Stimulated activated CD4-positive, alpha-beta T cell treated with anti-CD3 and anti-CD28 coated beads, TNF-alpha, amount 100 ng/mL, for 4 hours (primary cell): ENCODE results near the gene SMYD3.
"Not testable (repeated sequence)": the region's sequence is repeated elsewhere in the genome, so short reads cannot be mapped to it uniquely, and the experiment has no call there.

ENCODE experiments used
- DNase-seq, 3 experiments: peaks; one replicate each; pipeline ENCODE4 v3.0.0-alpha.2; 2020; ENCODE audit warnings: low read depth in 3 of 3

The SMYD3 gene

DNA sequence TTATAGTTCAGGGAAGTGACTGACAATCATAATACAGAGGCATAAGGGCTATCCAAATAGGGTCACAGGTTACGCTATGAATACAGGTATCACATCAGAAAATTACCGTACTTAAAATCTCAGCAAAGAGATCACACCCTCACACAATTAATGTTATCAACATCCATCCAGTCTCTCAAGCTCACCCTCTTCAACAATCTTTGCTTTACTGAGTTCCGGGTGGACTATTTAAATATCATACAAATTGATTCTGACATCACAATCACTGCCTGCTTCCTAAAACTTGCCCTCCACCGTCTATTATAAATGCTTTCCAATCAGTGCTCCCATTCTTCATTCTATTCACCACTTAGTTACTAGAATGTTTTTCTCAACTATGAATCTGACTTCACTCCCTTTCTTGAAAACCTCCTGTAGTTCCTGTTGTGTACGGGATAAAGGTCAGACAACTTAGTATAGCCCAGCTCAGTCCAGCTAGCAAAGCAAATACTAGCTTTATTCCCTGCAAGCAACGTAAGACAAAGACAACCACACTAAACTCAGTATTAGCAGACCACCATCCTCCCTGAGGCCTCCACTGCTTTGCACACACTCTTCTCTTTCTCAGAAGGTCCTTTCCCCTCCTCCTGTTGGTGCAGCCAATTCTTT, 398.7 kb downstream of the SMYD3 start:
- no peak for DNase-seq

DNA sequence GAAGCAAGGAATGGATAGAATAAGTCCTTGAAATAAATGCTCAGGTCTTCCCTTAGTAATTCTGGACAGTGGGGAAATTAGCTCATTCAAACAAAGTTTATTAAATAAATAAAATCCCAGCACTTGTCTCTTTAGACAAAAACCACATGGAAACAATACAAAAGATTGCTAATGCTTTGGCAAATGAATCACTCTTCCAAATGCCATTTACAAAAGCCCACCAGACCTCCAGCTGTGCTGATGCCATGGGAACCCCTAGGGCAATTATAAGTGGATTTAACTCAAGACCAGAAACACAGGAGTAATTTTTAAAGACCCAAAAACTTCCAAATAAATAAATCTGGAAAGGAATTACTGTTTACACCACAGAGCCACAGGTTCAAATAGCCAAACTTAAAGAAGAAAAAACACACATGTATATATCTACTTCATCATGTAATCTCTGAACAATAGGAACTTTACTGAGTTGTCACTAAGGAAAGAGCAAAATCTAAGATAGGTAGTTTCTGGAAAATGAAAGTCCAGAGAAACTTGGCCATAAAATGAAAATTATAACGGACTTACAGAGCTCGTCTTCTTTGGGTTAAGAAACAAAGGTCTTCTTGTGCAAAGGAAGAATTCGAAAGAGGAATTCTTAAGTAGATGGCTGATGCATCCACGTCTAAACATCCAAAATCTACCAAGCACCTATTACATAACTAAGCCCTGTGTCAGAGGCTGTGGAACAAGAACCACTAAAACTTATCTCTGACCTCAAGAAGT, 399.4 kb downstream of the SMYD3 start:
- no peak for DNase-seq

- no peak for DNase-seq
These were observed 400.7 kb downstream of the SMYD3 start for GRCh38 chr1:246106342-246106763.

DNA sequence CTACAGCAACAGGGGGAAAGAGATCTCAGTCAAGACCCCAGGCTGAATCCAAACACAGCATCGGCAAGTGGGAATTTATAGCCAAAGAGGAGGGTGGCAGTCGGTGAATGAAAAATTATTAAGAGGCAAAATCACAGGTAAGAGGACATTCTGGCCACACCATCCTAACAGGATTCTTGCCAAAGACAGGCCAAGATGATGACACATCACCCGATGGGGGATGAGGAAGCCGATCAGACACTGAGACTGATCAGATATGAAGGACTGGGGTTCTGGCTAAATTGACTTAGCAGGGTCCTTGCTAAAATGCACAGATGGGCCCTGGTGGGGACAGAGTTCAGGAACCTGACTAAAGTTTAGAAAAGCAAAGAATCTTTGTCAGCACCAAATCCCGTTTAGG, 402.2 kb downstream of the SMYD3 start:
- DNase-seq = no peak

DNA sequence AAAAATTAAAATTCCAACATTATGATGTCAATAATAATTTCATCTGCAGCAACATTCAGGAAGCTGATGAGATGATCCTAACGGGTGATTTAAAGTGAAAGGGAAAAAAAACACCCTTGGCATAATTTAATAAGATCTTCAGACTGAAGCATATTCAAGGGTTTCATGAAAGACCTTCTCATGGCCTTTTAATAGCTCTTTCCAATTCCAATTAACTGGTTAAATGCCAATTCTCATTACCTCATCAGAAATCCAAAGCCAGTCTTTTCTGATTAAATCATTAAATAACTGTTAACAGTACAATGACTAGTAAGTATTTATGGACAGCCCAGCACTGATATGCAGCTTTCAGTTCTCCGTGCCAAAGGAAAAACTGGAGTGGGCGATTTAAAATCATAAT, 407.5 kb downstream of the SMYD3 start:
- no peak for DNase-seq

DNA sequence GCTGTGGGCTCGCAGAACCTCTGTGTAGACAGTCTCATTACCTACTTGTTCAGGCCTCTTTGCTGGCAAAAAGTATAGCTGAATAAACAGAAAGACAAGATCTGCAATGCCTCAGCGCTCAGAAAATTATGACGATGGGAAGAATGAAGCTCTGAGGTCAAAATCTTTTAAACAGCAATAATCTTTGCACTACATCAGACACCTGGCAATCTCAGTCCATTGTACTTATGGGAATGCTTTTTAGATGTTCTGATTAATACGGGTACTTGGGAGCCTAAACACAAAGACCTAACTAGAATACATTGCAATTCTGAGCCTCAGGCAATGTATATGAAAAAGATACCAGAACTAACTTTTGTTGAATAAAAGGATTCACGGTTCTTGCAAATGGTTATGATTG, 410.7 kb downstream of the SMYD3 start:
- DNase-seq = no peak

DNA sequence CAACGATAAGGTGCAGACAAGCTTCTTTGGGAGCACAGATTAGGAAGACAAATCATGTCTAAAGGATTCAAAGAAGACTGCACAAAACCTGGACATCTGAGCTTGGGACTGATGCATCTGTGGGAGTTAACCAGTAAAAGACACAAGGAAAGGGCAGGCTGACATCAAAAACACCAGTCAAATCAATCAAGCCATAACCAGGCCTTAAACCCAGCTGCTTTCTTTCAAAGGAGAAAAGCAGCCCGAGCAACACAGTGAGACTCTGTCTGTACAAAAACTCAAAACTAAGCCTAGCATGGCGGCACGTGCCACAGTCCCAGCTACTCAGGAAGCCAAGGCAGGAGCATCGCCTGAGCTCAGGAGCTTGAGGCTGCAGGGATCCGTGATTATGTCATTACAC, 411.6 kb downstream of the SMYD3 start:
- DNase-seq = no peak

DNA sequence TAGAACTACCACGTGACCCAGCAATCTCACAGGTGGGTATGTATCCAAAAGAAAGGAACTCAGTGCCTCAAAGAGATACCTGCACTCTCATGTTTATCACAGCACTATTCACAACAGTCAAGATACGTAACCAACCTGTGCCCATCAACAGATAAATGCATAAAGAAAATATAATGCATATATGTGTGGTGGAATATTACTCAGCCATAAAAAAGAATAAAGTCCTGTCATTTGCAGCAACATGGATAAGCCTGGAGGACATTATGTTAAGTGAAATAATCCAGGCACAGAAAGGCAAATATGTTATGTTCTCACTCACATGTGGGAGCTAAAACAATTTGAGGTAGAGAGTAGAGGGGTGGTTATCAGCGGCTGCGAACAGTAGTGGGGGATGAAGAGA, 413.8 kb downstream of the SMYD3 start:
- DNase-seq = no peak

DNA sequence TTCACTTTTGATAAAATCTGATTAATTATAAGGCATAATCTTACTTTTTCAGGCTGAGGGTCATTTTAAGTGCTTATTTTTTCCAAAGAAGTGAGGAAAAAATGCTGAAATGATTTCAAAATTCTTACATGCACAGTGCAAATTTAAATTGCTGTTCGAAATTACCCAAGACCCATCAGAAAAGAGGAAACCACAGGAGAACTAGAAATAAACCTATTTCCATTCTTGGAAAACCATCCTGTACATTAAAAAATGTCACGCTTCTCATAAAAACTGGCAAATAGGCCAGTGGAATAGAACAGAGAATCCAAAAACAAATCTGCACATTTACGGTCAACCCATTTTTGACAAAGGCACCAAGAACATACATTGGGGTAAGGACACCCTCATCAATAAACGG, 414.9 kb downstream of the SMYD3 start:
- no peak for DNase-seq

- no peak for DNase-seq
These were observed 415.6 kb downstream of the SMYD3 start for GRCh38 chr1:246091477-246091876.

GRCh38 chr1:246086191-246086590, 420.9 kb downstream of the SMYD3 start:
- no peak for DNase-seq

DNA sequence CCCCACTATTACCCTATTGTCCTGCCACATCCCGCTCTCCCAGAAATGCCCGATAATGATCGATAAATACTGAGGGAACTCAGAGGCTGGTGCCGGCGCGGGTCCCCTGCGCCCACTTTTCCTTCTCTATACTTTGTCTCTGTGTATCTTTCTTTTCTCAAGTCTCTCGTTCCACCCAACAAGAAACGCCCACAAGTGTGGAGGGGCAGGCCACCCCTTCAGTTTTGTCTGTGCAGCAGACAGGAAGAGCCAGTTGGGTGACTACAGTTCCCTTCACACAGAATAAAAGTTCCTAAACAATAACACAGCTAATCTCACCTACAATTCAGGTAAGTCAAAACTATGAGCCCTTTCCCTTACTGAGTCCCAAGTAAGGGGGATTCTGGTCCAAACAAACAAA, 423.7 kb downstream of the SMYD3 start:
- DNase-seq = no peak

- no peak for DNase-seq
These were observed 425.0 kb downstream of the SMYD3 start for GRCh38 chr1:246081856-246082668.

DNA sequence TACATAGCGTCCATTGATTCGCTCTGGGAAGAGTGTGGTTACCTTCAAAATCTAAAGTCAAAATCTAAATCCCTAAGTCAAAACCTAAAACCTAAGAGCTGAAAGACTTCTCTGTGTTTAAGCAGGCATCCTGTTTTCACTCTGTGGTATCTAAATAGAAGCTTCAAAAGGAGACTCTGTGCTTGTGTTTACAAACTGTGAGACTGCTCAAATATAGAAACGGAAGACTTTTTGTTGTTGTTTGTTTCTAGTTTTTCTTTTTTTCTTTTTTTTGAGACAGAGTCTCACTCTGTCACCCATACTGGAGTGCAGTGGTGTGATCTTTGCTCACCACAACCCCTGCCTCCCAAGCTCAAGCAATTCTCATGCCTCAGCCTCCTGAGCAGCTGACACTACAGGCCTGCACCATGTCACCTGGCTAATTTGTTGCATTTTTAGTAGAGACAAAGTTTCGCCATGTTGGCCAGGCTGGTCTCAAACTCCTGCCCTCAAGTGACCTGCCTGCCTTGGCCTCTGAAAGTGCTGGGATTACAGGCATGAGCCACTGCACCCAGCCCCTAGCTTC, 425.9 kb downstream of the SMYD3 start:
- no peak for DNase-seq

DNA sequence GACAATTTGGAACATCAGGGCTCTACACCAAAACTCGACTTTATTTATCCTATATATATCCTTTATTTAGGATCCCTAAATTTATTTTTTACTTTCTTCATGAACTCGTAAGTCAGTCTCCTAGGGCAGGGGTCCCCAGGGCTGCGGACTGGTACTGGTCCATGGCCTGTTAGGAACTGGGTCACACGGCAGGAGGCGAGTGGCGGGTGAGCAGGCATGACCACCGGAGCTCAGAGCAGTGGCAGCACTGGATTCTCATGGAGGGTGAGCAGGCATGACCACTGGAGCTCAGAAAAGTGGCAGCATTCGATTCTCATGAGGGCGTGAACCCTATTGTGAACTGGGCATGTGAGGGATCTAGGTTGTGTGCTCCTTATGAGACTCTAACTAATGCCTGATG, 427.0 kb downstream of the SMYD3 start:
- no peak for DNase-seq

DNA sequence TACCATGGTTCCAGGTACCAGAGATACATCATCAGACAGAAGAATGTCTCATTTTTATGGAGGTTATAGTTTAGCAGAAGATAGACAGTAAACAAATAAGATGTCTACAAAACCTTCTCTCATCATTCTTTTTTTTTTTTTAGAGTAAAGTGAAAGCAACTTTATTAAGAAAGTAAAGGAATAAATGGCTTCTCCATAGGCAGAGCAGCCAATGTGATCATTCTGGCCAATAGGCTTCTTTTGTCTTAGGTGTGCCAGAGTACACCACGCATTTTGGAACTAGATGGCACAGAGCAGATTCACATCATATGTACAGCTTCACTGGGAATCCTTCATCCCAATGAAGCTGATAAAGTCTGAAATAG, 428.2 kb downstream of the SMYD3 start:
- no peak for DNase-seq

- DNase-seq = no peak
These were observed 428.8 kb downstream of the SMYD3 start for GRCh38 chr1:246078126-246078887.

DNA sequence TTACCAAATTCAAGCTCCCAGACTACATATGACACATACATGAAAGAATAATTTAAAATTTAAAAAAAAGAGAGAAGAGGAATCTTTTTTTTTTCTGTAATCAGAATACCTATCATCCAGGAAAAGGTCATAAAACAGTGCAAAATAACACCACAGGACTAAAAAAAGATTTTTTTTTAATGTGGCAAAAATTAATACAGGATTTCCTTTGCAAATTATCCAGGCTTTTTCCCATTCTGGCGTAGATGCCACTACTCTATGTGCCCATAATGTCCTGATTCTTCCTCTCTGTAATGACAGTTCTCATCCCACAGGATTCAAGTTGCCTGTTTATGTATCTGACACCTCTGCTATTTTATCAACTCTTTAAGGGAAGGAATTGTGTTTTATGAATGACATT, 429.6 kb downstream of the SMYD3 start:
- DNase-seq = no peak

- DNase-seq = no peak
These were observed 432.7 kb downstream of the SMYD3 start for GRCh38 chr1:246074421-246074820.

DNA sequence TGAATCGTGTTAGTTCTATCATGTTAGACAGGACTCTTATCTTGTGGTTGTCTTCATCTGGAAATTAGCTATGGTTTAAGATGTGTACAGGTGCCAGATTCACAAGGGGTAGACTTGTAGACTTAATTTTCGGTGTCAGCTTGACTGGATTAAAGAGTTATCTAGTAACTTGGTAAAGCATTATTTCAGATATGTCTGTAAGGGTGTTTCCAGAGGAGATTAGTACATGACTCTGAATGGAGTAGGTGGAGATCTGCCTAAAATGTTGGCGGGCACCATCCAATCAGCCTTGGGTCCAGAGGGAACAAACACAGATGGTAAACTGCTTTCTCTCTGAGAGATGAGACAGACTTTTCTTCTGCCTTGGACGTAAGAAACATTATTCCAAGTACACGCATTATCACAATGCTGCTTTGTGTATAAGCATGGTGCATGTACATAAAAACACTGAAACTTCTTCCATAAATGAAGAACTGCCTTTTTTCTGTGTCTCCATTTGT, 434.6 kb downstream of the SMYD3 start:
- no peak for DNase-seq

- not testable (repeated sequence) for DNase-seq
These were observed 435.1 kb downstream of the SMYD3 start for GRCh38 chr1:246071981-246072380.

DNA sequence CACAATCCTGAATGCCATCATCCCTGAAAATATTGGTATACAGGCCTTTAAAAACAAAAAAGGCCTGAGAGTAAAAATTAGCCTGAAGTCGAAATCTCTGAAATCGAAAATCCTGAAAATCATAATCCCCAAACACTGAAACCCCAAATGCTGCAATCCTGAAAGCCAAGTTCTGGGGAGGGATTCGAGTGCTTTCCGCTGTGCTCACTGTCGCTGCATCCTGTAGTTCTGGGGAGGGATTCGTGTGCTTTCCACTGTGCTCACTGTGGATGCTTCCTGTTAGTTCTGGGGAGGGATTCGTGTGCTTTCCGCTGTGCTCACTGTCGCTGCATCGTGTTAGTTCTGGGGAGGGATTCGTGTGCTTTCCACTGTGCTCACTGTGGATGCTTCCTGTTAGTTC, 435.5 kb downstream of the SMYD3 start:
- not testable (repeated sequence) for DNase-seq
